HepG2 (cell line): ENCODE data around the gene HPCAL1. TPM values are rescaled to one million over a fixed set of nuclear protein-coding genes. Genes with fewer than 3 reads are reported as not detected.

Source experiments
- ATAC-seq: fragments of 200-7000 bp; cut with Tn5 transposase; 3 replicates; pipeline ENCODE4 v1.9.1; 2020; ENCODE audit warnings: mild to moderate bottlenecking, moderate library complexity
- BruUV-seq: library from RNA; stranded (reverse); fragments of 400-500 nt; replicated peaks from 2 replicates; lab custom pipeline; 2021; lab: Mats Ljungman, UMichigan
- CTCF ChIA-PET: fragments of 300-600 bp; formaldehyde crosslinking; extraction: SDS; loops from one replicate; lab custom pipeline; 2021; ENCODE audit warnings: low total read pairs, inconsistent platforms, low intra/inter-chr PET ratio; lab: Yijun Ruan, JAX
- POLR2A ChIA-PET: fragments of 350-600 bp; sonication (Branson Sonifier 250); formaldehyde crosslinking; loops from one replicate; lab custom pipeline; 2020; ENCODE audit warnings: antibody characterized with exemption, inconsistent platforms; lab: Yijun Ruan, JAX
- DNase-seq: peaks from one replicate; pipeline ENCODE4 v3.0.0-alpha.2; 2015; ENCODE audit warnings: low spot score
- FAIRE-seq: peaks from 3 replicates; lab custom pipeline; 2011; peaks lifted over from hg19 to GRCh38; lab: Jason Lieb, UNC
- H2AFZ ChIP-seq: one replicate; pipeline ENCODE4 v1.6.1; 2011; ENCODE audit warnings: low read length, inconsistent platforms
- H3K27ac ChIP-seq: fragments of 300-600 bp; 3 replicates; pipeline ENCODE4 v1.8.0; 2011; ENCODE audit warnings: mixed run types, mild to moderate bottlenecking, mixed read lengths, low read length, inconsistent platforms; ENCODE audit not compliant: insufficient read depth; ENCODE audit errors: extremely low read length
- H3K27me3 ChIP-seq, 2 experiments: fragments of 200-600 bp in 1 of 2; 2 replicates in 1 of 2; 3 replicates in 1 of 2; pipeline versions ENCODE4 v1.6.0 to v1.8.0; 2011; ENCODE audit warnings: low read length in 2 of 2, mild to moderate bottlenecking in 2 of 2, moderate library complexity in 2 of 2, inconsistent platforms in 1 of 2; ENCODE audit not compliant: insufficient read depth in 2 of 2, control insufficient read depth in 1 of 2
- H3K36me3 ChIP-seq, 2 experiments: fragments of 200-600 bp in 1 of 2; replicated peaks in 1 of 2; 2 replicates in 1 of 2; 3 replicates in 1 of 2; pipeline versions ENCODE4 v1.5.1 to v1.8.0; 2011; ENCODE audit warnings: low read length in 2 of 2, inconsistent platforms in 1 of 2; ENCODE audit not compliant: insufficient read depth in 2 of 2, control insufficient read depth in 1 of 2
- H3K4me1 ChIP-seq: 2 replicates; pipeline ENCODE4 v1.5.1; 2012; ENCODE audit warnings: low read length, inconsistent platforms; ENCODE audit not compliant: insufficient read depth
- H3K4me2 ChIP-seq: 2 replicates; pipeline ENCODE4 v1.6.0; 2011; ENCODE audit warnings: low read depth, low read length, inconsistent platforms
- H3K4me3 ChIP-seq, 3 experiments: fragments of 200-600 bp in 1 of 3; sonication (generic), shearing (Covaris generic) in 1 of 3; replicated peaks in 1 of 3; 2 replicates each; pipeline ENCODE4 v1.5.1; 2011 to 2016; ENCODE audit warnings: low read length in 3 of 3, inconsistent platforms in 2 of 3, low read depth in 2 of 3, mild to moderate bottlenecking in 2 of 3, control low read depth in 1 of 3, mixed read lengths in 1 of 3; ENCODE audit not compliant: insufficient read depth in 1 of 3
- H3K79me2 ChIP-seq: one replicate; pipeline ENCODE4 v1.6.1; 2011; ENCODE audit warnings: low read length, inconsistent platforms; ENCODE audit not compliant: insufficient read depth
- H3K9ac ChIP-seq: 2 replicates; pipeline ENCODE4 v1.6.0; 2011; ENCODE audit warnings: mild to moderate bottlenecking, low read depth, low read length, inconsistent platforms; ENCODE audit not compliant: insufficient read depth
- H3K9me3 ChIP-seq: 2 replicates; pipeline ENCODE4 v1.5.1; 2012; ENCODE audit warnings: mild to moderate bottlenecking, low read length
- H4K20me1 ChIP-seq: 2 replicates; pipeline ENCODE4 v1.6.0; 2011; ENCODE audit warnings: inconsistent platforms, mild to moderate bottlenecking, low read length, moderate library complexity; ENCODE audit not compliant: insufficient read depth
- BRCA1 ChIP-seq: sonication (generic); formaldehyde crosslinking; IDR thresholded peaks from 2 replicates; pipeline ENCODE4 v1.4.0; 2020; ENCODE audit warnings: missing genetic modification reagents
- EZH2 ChIP-seq: conservative IDR thresholded peaks from 2 replicates; pipeline ENCODE4 v1.6.1; 2012; ENCODE audit warnings: mild to moderate bottlenecking, low read depth, low read length, moderate library complexity
- HDAC1 ChIP-seq: sonication (generic); formaldehyde crosslinking; IDR thresholded peaks from 2 replicates; pipeline ENCODE4 v1.5.1; 2020; ENCODE audit warnings: mild to moderate bottlenecking, missing genetic modification reagents
- KAT2B ChIP-seq: fragments of 150-350 bp; IDR thresholded peaks from 2 replicates; pipeline ENCODE4 v1.6.1; 2014; ENCODE audit warnings: low read depth, low read length, borderline replicate concordance
- STAT5B ChIP-seq: sonication (generic); formaldehyde crosslinking; IDR thresholded peaks from 2 replicates; pipeline ENCODE4 v1.4.0; 2020; ENCODE audit warnings: missing genetic modification reagents
- ZBTB38 ChIP-seq: sonication (generic); formaldehyde crosslinking; IDR thresholded peaks from 2 replicates; pipeline ENCODE4 v1.5.1; 2020; ENCODE audit warnings: mild to moderate bottlenecking, missing genetic modification reagents
- ZNF234 ChIP-seq: sonication (generic); formaldehyde crosslinking; conservative IDR thresholded peaks from 2 replicates; pipeline ENCODE4 v1.5.1; 2020; ENCODE audit warnings: mild to moderate bottlenecking, missing genetic modification reagents
- WGBS: methylation state at CpG from one replicate; pipeline ENCODE4 v1.1.6; 2017; ENCODE audit warnings: low lambda C conversion rate; 5-methylcytosine and 5-hydroxymethylcytosine counted together
- in situ Hi-C: cut with HindIII; loops from 2 replicates; pipeline ENCODE4 v1.10.0; 2017; ENCODE audit warnings: low pct_unique_long_range_greater_than_20kb; ENCODE audit not compliant: extremely low pct_ligation_motif_present
- intact Hi-C: fragments of 100-400 bp; cut with micrococcal nuclease; formaldehyde crosslinking; loops from one replicate; pipeline ENCODE4 v1.10.0; 2022; ENCODE audit not compliant: unreplicated experiment
- polyA plus RNA-seq, 8 experiments: library from polyadenylated mRNA; depleted of rRNA in 3 of 8; stranded (reverse) in 7 of 8; unstranded in 1 of 8; fragments of >200 nt; fragmentation: Illumina TruSeq in 4 of 8; extraction: Trizol in 4 of 8; gene quantifications; 2 replicates each; pipeline versions ENCODE4 v1.2.1 to v1.2.3, GENCODE V29; 2011 to 2016; ENCODE audit warnings: low read depth in 4 of 8, missing spikeins in 1 of 8, mixed read lengths in 1 of 8; ENCODE audit not compliant: insufficient read depth in 1 of 8
- total RNA-seq, 5 experiments: library from RNA; depleted of rRNA; stranded (reverse); fragments of >200 nt; fragmentation: Illumina TruSeq; extraction: Trizol; gene quantifications; 2 replicates each; pipeline ENCODE4 v1.2.3, GENCODE V29; 2016; ENCODE audit warnings: low read depth in 1 of 5
- TF ChIP-seq, protein P1 (sequence below): IDR thresholded peaks from 2 replicates; pipeline ENCODE4 v1.6.1; 2018; ENCODE audit warnings: missing genetic modification reagents, mild to moderate bottlenecking, missing compliant biosample characterization
- TF ChIP-seq, protein P2 (sequence below): sonication (generic); formaldehyde crosslinking; IDR thresholded peaks from 2 replicates; pipeline ENCODE4 v1.5.0; 2020; ENCODE audit warnings: missing genetic modification reagents, mild to moderate bottlenecking, borderline replicate concordance
- TF ChIP-seq, protein P3 (sequence below): sonication (generic); formaldehyde crosslinking; IDR thresholded peaks from one replicate; pipeline ENCODE4 v1.5.1; 2020; ENCODE audit warnings: mild to moderate bottlenecking, missing genetic modification reagents; ENCODE audit errors: not compliant biosample characterization
- TF ChIP-seq, protein P4 (sequence below): IDR thresholded peaks from 2 replicates; pipeline ENCODE4 v1.6.1; 2016; ENCODE audit warnings: missing genetic modification reagents, missing compliant biosample characterization

HPCAL1 gene
- total and polyA plus RNA-seq, 2 of the 13 experiments (the other 11 are each of a cell fraction or from before 2014, with no cell fraction given), result 29.5 to 29.9 TPM

DNA sequence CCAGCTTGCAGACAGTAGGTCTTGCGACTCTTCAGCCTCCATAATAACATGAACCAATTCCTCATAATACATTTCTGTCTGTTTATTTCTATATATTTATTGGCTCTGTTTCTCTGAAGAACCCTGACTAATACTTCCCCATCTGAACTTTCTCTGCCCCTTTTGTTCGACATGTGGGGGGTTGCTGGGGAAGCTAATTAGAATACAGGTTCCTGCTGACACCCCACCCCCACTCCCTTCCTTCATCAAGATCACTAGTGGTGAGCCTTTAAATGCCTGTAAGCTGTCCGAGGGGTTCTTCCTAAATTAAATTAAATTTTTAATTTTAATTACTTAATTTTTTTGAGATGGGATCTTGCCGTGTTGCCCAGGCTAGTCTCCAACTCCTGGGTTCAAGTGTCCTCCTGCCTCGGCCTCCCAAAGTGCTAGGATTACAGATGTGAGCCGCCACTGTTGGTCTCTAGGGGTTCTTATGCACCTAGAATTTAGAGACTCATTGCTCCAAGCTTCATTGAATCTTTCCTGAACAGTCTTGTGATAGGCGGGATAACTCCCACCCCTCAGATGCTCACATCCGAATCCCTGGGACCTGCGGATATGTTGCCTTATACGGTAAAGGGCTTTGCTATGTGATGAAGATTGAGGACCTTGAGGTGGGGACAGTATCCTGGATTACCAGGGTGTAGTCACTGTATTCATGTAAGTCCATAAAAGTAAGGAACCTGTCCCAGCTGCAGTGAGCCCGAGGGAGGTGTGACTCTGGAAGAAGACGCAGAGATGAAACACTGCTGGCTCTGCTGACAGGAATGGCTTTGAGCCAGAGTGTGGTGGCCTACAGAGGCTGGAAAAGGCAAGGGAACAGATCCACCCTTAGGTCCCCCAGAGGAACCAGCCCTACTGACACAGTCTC is 26.2 kb downstream of the HPCAL1 start:
- intact Hi-C loops, result loop anchor here (5.0 kb wide), 1 partner anchor 102 kb away; no protein-coding TSS in a partner anchor
- Histone ChIP-seq H3K4me3 (peak overlapping the region; percentile 47 to 67 (median 54); a peak in 5 of 6 replicates), H3K27me3 (no peaks in the 10 kb centered on the region; a peak in 1 of 5 replicates), H3K4me2 (peak overlapping the region; percentile 90), H3K9ac (peak overlapping the region; percentile 49), H4K20me1 (peaks cover 4% of the 10 kb centered on the region; the same call in 1 of the 2 replicates), H3K27ac (peak overlapping the region; percentile 60), H3K36me3 (no peaks in the 10 kb centered on the region; a peak in 1 of 5 replicates), H2AFZ (no peak overlapping the region), H3K79me2 (peaks cover 57% of the 10 kb centered on the region), H3K9me3 (no peaks in the 10 kb centered on the region), H3K4me1 (peaks cover 96% of the 10 kb centered on the region)
- ChIA-PET CTCF (interaction anchor here (0.7 kb wide), 1 partner anchor 9 kb away, joined by 3 read pairs; no protein-coding TSS in a partner anchor), POLR2A (interaction anchor here (0.7 to 5.6 kb wide), 5 partner anchors 26 to 50 kb away, joined by 3 to 47 read pairs (median 4); partner anchors contain the start of gene HPCAL1)
- no peak for DNase-seq
- ATAC-seq, result peak; percentile 11
- BruUV-seq, result no TSS peak
- FAIRE-seq, result no peak
- 90% methylated on average over 12 of the region's 12 CpGs for WGBS
- in situ Hi-C loops, result loop anchor here (5.0 kb wide), 1 partner anchor 78 kb away; no protein-coding TSS in a partner anchor
- TF ChIP-seq KAT2B (no peak), STAT5B (CRISPR knock-in tag) (no peak), ZNF234 (CRISPR knock-in tag) (0 out of 2 replicates have a peak, but pooled peaks have one; percentile 24), HDAC1 (CRISPR knock-in tag) (0 out of 2 replicates have a peak, but pooled peaks have one; percentile 6), ZBTB38 (CRISPR knock-in tag) (0 out of 2 replicates have a peak, but pooled peaks have one; percentile 5), EZH2 (no peak), BRCA1 (no peak)
- TF ChIP-seq, protein P1, sequence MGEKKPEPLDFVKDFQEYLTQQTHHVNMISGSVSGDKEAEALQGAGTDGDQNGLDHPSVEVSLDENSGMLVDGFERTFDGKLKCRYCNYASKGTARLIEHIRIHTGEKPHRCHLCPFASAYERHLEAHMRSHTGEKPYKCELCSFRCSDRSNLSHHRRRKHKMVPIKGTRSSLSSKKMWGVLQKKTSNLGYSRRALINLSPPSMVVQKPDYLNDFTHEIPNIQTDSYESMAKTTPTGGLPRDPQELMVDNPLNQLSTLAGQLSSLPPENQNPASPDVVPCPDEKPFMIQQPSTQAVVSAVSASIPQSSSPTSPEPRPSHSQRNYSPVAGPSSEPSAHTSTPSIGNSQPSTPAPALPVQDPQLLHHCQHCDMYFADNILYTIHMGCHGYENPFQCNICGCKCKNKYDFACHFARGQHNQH, result peak; percentile 16; the same call in 1 of the 2 replicates
- TF ChIP-seq, protein P2, sequence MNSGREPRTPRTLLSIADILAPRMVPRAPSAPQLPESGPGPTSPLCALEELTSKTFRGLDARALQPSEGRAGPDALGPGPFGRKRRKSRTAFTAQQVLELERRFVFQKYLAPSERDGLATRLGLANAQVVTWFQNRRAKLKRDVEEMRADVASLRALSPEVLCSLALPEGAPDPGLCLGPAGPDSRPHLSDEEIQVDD (CRISPR knock-in tag), result peak; percentile 32; the same call in 1 of the 2 replicates
- TF ChIP-seq, protein P3, sequence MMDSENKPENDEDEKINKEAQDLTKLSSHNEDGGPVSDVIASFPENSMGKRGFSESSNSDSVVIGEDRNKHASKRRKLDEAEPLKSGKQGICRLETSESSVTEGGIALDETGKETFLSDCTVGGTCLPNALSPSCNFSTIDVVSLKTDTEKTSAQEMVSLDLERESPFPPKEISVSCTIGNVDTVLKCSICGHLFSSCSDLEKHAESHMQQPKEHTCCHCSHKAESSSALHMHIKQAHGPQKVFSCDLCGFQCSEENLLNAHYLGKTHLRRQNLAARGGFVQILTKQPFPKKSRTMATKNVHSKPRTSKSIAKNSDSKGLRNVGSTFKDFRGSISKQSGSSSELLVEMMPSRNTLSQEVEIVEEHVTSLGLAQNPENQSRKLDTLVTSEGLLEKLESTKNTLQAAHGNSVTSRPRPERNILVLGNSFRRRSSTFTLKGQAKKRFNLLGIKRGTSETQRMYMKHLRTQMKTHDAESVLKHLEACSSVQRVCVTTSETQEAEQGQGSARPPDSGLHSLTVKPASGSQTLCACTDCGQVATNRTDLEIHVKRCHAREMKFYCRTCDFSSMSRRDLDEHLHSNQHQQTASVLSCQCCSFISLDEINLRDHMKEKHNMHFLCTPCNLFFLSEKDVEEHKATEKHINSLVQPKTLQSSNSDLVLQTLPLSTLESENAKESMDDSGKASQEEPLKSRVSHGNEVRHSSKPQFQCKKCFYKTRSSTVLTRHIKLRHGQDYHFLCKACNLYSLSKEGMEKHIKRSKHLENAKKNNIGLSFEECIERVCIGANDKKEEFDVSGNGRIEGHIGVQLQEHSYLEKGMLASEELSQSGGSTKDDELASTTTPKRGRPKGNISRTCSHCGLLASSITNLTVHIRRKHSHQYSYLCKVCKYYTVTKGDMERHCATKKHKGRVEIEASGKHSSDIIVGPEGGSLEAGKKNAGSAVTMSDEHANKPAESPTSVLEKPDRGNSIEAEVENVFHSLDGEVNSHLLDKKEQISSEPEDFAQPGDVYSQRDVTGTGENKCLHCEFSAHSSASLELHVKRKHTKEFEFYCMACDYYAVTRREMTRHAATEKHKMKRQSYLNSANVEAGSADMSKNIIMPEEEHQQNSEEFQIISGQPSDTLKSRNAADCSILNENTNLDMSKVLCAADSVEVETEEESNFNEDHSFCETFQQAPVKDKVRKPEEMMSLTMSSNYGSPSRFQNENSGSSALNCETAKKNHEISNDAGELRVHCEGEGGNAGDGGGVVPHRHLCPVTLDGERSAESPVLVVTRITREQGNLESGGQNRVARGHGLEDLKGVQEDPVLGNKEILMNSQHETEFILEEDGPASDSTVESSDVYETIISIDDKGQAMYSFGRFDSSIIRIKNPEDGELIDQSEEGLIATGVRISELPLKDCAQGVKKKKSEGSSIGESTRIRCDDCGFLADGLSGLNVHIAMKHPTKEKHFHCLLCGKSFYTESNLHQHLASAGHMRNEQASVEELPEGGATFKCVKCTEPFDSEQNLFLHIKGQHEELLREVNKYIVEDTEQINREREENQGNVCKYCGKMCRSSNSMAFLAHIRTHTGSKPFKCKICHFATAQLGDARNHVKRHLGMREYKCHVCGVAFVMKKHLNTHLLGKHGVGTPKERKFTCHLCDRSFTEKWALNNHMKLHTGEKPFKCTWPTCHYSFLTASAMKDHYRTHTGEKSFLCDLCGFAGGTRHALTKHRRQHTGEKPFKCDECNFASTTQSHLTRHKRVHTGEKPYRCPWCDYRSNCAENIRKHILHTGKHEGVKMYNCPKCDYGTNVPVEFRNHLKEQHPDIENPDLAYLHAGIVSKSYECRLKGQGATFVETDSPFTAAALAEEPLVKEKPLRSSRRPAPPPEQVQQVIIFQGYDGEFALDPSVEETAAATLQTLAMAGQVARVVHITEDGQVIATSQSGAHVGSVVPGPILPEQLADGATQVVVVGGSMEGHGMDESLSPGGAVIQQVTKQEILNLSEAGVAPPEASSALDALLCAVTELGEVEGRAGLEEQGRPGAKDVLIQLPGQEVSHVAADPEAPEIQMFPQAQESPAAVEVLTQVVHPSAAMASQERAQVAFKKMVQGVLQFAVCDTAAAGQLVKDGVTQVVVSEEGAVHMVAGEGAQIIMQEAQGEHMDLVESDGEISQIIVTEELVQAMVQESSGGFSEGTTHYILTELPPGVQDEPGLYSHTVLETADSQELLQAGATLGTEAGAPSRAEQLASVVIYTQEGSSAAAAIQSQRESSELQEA, result no peak
- TF ChIP-seq, protein P4, sequence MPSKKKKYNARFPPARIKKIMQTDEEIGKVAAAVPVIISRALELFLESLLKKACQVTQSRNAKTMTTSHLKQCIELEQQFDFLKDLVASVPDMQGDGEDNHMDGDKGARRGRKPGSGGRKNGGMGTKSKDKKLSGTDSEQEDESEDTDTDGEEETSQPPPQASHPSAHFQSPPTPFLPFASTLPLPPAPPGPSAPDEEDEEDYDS (CRISPR knock-in tag), result 0 out of 2 replicates have a peak, but pooled peaks have one; percentile 14
